GM03348 (cell line): ENCODE measurements around the gene POTEC.
"Not testable (repeated sequence)": the region's sequence is repeated elsewhere in the genome, so short reads cannot be mapped to it uniquely, and the experiment has no call there.

Experiments
- DNase-seq: peaks from one replicate; pipeline ENCODE4 v3.0.0; 2012; ENCODE audit warnings: low spot score

POTEC gene

DNA sequence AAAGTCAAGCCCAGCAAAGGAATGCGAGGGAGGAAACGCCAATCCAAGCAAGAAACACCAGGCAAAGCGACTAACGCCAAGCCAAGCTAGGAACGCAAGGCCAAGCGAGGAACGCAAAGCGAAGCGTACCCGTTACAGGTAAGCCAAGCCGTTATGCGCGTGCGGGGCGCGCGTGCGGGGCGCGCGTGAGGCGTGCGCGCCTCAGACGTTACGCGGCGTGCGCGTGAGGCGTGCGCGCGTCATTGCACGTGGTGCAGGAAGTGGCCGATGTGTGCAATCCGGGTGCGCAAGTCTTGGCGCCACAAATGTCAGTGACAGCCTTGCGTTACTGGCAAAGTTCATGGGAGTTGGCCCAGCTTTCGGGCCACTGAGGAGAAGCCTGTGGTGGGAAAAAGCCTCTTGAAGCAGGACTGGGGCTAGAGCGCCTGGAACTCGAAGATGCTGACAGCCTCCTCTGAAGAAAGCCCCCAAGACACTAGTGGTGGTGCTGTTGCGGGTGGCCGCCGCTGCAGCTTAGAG lies at the start of gene POTEC:
TSS of gene POTEC (minus strand) at position 155 of the 519 bp plus-strand sequence. CDS start 454 bp downstream, outside the sequence.
- not testable (repeated sequence) for DNase-seq

DNA sequence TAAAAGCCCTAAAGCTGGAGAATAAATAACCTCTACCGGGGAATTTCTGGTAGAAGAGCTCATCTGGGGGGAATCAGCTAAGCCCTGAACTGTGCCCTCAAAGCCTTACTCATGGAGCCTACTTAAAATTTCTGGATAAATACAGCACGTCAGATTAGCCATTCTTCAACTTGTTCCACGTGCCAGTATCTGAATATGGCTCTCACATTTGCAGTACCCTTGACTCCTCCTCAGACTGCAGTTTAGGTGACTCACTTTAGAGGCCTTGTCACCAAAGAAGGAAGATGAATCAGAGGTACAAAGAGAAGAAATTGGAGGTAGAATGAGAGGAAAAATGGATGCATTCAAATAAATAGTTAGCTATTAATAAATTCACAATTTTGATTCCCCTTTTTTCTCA lies 34.6 kb upstream of the POTEC start:
- no peak for DNase-seq

DNA sequence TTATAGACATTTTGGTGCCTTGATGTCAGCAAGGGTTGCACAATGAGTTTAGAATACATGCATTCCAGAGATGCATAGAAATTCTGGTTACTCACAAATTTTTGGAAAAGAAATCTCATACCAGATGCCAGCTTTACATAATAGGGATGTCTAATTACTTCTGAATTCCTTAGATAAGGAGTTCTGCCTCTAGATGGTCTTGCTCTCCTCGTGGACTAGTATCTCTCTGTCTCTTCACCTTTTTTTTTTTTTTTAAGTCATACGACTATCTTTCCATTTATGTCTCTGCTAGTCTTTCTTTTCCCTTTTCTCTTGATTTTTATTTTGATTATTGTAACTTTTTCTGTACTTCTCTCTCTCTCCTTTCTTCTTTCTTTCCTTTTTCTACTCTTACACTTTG lies 16.1 kb upstream of the POTEC start:
- DNase-seq: not testable (repeated sequence)

DNA sequence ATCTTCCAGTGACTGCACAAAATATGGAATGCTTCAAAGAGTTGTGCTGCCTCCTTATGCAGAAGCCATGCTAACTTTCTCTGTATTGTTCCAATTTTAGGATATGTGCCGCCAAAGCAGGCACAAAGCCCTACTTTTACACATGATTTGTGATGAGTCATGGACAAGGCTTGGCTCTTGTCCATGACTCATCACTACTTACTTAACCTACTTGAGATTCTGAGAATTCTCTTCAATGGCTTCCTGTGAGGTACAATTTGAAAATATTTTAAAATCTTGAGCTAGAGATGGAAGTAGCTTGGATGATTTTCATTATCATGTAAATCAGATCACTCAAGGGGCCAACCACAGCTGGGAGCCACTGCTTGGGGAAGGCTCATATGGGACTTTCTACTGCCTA lies 11.7 kb downstream of the POTEC start:
- DNase-seq: not testable (repeated sequence)

DNA sequence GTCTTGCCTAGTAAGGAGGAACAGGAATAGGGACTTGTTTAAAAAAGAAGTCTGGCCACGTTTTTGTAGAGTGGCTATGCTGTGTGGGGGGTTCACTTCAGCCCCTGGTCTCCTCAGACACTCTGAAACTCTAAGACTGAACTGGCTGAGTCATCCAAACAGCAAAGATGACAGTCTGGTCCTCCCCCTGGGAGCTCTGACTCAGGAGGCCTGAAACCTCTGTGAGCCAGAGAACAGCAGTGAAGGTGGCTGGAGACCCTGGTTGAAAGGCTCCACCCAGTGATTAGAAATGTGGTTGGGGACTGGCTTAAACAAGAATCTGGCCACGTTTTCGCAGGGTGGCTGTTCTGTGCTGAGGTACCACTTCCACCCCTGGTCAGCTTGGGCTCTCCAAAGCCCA lies 32.7 kb downstream of the POTEC start:
- not testable (repeated sequence) for DNase-seq

DNA sequence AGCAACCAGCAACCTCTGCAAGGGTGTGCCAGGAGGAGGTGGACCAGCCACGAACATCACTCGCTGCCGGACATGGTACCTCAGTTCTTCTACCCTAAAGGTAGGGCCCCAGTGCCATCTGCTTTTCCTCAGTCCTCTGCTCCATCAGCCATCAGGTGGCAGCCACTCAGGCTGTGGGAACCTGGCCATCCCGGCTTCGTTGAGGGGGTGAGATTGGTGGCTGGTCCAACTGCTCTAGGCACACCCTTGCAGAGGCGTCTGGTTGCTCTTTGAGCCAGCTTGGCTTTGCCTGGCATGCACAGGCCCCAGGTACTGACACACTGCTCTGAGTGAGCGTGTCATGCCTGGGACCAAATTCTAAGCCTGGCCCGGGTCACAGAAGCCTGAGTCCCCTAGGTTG lies 39.7 kb downstream of the POTEC start:
- DNase-seq: not testable (repeated sequence)

DNA sequence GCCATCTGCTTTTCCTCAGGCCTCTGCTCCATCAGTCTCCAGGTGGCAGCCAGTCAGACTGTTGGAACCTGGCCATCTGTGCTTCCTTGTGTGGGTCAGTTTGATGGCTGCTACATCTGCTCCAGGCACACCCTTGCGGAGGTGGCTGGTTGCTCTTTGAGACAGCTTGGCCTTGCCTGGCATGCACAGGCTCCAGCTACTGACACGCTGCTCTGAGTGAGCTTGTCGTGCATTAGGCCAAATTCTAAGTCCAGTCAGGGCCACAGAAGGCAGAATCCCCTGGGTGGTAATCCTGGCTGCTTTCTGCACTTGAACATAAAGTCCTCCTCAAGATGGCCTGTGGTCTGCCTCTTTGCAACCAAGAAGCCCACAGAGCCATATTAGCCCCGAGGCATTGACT lies 41.5 kb downstream of the POTEC start:
- DNase-seq: not testable (repeated sequence)

DNA sequence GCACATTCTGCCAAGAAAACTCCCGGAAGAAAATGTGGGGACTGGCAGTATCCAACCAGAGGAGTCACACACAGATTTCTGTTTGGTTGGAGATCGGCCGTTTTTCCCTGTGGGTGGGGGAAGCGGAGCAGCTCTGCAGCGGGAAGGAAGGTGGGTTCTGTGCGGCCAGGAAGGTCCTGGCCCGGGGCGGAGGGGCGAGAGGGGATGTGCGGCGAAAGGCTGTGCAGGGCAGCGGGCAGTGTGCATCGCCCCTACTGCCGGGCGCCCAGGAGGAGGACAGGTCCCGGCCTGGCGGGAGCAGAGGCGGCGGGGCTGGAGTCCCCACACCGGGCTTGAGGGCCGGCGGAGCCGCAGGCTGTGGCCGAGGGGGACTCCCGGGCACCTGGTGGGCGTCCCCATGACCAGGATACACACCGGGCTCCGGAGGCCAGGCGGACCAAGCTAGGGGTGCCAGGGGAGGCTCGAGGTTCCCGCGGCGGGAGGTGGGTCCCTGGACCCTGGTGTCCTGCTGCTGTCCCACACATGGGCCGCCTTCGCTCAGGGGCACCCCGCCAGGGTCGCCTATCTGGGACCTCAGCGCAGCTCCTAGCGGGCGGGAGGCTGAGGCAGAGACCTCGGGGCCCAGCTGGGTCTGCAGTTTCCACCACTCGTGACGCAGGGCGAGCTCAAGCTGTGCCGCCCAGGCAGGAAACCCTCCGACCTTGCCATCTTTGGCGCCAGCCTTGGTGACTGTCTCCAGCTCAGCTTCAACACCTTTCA lies 54.0 kb downstream of the POTEC start:
- not testable (repeated sequence) for DNase-seq

DNA sequence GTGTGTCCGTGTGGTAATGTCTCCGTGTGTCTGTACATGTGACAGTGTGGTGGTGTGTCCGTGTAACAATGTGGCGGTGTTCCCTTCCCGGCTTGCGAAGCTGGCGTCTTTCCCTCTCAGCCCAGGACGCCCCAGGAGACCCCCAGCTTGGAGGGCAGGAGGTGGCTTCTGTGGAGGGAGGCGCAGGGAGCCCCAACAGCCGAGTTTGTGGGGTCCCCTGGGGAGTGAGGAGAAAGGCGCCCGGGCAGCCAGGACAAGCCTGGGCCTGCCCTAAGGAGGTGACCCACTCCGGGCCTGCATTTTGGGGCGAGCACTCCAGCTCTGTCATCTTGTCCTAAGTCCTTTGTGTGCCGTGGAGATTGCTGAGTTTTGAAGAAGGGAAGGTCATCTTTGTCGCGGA lies 54.6 kb downstream of the POTEC start:
- DNase-seq: not testable (repeated sequence)

DNA sequence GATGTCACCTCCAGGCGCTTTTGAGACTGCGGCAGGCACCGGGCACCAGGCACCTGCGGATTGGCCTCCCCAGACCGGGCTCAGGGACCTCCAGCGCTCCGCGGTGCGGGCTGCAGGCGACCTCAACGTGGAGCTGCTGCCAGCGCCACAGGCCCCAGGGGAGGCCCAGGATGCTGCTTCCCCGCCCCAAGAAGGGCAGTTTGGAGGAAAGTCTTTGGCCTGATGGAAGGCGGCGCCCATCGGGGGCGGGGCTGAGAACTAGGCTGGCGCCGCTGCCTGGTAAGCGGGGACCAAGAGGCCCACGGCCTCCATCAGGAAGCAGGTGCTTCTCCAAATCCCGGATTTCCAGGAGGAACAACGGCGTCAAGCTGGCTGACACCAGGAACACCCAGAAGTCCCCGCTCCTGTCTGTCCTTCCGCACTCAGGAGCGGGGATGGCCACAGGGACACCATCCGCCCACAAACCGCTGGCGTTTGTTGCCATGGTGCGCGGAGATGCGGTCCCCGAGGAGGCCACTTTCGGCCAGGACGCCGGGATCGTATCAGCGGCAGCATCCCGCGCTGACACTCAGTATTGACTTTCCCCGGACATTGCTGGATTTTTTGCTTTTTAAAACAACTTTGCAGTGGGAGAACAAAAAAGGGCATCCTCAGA lies 56.3 kb downstream of the POTEC start:
- not testable (repeated sequence) for DNase-seq

DNA sequence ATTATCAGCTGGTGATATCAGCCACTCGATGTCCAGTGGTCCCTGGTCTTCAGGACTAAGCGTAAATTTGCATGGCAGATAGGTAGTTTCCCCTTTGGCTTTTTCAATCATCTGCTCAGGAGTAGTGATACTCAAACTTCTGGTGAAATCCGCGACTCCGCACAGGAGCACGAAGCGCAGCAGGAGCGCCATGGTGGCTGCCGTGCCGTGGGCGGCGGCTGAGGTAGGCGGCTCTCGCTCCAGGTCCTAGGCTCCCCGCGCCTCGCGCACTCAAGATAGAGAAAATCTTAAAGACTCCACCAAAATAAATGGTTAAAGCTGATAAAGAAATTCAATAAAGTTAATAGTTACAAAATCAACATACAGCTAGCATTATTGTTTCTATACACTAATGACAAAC lies 64.3 kb downstream of the POTEC start:
- DNase-seq: not testable (repeated sequence)

DNA sequence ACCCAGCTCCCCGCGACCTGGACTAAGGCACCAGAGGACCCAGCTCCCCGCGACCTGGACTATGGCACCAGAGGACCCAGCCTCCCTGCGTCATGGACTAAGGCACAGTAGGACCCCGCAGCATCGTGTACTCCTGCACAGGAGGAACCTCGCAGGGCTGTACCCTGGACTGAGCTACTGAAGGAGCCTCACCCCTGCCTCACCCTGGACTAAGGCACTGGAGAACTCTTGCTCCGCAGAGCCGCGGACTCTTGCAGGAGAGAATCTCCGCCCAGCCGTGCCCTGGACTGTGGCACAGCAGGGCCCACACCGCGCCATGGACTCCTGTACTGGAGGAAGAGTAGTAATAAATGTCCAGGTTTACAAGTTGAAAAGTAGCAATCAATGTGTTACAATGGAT lies 67.9 kb downstream of the POTEC start:
- DNase-seq: not testable (repeated sequence)

DNA sequence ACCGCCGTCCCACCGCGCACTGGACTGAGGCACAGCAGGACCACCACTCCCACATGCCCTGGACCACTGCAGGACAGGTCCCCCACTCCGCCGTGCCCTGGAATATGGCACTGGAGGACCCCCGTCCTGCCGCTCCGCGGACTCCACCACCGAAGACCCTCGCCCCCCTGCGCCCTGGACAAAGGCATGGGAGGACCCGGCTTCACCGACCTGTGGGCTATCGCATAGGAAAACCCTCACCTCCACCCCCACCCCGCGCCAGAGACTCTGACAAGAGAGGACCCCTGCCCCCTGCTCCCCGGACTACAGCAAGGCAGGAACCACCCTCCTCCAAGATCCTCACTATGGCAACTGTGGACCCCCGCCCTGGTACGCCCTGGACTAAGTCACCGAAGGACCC lies 68.6 kb downstream of the POTEC start:
- not testable (repeated sequence) for DNase-seq

DNA sequence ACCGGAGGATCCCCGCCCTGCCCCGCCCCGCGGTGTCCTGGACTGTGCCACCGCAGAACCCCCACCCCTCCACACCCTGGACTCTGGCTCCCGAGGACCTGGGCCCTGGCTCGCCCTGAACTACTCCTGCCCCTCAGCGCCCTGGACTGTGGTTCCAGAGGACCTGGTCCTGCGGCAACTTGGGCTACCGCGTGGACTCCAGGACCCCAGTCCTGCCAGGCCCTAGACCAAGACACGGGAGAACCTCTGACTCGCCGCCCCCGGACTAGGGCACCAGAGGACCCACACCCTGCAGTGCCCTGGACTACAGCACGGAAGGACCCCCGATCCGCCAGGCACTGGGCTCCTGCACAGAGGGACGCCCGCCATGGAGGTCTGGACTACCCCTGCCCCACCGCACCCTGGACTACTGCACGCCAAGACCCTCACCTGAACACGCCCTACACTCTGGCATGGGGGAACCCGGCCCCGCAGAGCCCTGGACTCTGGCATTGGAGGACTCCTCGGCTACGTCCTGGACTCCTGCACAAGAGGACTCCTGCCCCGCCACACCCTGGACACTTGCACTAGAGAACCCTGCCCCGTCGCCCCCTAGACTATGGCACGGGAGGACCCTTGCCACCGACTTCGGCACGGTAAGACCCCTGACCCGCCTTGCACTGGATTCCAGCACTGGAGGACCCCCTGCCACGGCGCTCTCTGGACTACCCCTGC lies 69.2 kb downstream of the POTEC start:
- peak; percentile 0 for DNase-seq

DNA sequence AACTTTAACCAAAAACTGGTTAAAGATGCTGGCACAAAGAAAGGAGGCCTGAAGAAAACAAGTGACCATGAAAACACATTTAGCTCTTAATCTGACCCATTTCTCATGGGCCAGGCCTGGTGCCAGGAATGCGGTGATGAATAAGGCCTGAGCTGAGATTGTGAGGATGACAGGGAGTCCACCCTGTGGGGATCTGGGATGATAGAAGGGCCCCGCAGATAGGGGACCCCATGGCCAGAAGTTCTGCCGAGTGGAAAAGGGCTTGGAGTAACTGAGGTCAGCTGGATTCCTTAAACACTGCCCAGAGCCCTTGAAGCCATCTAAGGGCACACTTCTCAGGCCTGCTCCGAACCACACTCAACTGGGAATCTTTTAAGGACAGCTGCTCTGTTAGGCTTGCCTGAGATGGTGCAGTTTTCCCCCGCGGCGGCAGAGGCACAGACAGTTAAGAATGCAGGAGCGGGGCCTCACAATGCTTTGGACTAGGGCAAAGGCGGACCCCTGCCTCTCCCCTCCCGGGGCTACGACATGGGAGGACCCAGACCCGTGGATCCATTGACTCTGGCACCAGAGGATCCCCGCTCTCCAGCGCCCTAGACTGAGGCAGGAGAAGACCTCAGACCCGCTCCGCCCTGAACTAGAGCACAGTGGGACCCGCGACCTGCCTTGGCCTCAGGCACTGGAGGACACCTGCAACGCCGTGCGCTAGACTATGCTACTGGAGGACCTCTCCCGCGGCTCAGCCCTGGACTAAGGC lies 70.0 kb downstream of the POTEC start:
- DNase-seq: peak; percentile 0

DNA sequence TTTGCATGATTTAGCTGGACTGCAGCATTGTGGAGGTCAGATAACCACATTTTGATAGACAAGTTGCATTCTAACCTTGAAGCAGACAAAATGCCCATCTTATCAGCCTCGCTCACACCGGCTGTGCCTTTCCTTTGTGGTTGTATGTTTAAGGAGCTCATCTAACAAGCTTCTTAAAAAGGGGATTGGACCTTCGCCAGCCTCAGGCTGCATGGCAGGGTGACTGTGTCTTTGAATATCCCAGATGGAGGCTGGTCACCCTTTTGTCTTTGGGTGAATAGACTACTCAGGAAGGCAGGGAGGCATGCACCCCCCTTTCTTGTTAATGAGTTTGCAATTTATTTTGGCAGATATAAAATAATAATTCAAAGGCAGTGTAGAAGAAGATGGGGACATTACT lies 72.1 kb downstream of the POTEC start:
- DNase-seq: not testable (repeated sequence)

DNA sequence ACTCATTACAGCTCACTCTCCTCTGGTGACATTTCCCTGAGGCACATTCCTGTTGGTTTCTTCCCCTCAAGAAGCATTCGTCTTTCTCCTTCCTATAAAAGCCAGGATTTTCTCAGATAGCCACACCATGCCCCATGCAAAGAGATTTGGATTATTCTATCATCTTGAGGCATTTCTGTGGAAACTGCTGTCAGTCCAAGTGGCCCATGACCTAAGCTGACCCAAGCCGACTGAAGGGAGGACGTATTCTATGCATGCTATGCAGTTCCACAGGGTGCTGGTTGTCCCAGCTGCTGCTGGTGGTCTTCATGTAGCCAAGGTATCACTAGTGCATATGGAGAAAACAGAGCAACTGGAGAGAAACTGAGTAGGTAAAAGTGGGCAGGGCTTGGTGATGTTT lies 73.0 kb downstream of the POTEC start:
- not testable (repeated sequence) for DNase-seq

DNA sequence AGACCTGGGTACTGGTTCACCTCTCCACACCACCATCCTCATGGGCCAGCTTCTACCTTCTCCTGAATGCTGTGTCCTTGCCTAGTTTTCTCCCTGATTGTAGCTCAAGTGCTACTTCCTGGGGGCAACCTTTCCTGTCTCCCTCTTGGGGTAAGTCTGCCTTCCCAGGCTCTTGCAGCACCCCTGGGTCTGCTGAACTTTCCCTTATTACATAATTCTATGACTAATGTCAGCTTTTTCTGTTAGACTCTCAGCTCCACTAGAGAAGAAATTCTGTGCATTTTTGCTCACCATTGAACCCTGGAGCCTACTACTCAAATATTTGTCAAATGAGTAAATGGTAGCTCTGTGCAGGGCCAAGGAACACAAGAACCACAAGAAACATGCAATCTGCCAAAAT lies 73.4 kb downstream of the POTEC start:
- peak; percentile 2 for DNase-seq

DNA sequence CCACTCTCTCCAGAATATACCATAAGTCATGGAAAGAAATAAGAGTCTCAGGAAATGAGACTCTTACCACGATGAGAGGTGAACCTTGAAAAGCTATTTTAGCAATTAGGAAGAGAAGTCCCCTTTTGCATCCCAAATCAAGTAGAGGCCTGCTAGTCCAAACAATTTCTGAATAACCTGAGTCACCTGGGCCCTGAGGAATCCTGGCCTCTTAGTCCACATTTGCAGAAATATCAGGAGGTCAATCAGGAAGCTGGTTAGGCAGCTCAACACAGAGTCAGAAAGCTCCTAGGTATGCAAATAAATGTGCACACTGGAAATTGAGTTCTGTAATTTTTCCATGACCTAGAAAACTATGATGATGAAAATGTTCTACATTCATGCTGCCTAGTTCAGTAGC lies 77.4 kb downstream of the POTEC start:
- DNase-seq: not testable (repeated sequence)
